KMS-11 (cell line): ENCODE measurements around the gene MYRF.

Experiments used
- H2AFZ ChIP-seq: fragments of 200-600 bp; sonication (generic); 2 replicates; pipeline ENCODE4 v1.6.1; 2016; ENCODE audit warnings: antibody characterized with exemption, mixed run types, low read depth
- H3K27ac ChIP-seq: fragments of 200-600 bp; sonication (generic); 2 replicates; pipeline ENCODE4 v1.6.1; 2016; ENCODE audit warnings: mild to moderate bottlenecking, mixed run types
- H3K27me3 ChIP-seq: fragments of 200-600 bp; sonication (generic); 2 replicates; pipeline ENCODE4 v1.6.1; 2017; ENCODE audit warnings: mild to moderate bottlenecking, low read depth, mixed run types, moderate library complexity; ENCODE audit not compliant: insufficient read depth
- H3K36me3 ChIP-seq: fragments of 200-600 bp; sonication (generic); 2 replicates; pipeline ENCODE4 v1.6.1; 2017; ENCODE audit warnings: mild to moderate bottlenecking, mixed run types; ENCODE audit not compliant: insufficient read depth
- H3K4me1 ChIP-seq: fragments of 200-600 bp; sonication (generic); 2 replicates; pipeline ENCODE4 v1.6.1; 2016; ENCODE audit warnings: mild to moderate bottlenecking, low read depth, mixed run types; ENCODE audit not compliant: poor library complexity, severe bottlenecking
- H3K4me2 ChIP-seq: fragments of 200-600 bp; sonication (generic); 2 replicates; pipeline ENCODE4 v1.7.0; 2016; ENCODE audit warnings: mild to moderate bottlenecking, mixed run types
- H3K4me3 ChIP-seq: fragments of 200-600 bp; sonication (generic); IDR thresholded peaks from 2 replicates; pipeline ENCODE4 v1.6.1; 2017; ENCODE audit warnings: low read depth, low read length, mixed read lengths; ENCODE audit not compliant: insufficient read depth
- H3K79me2 ChIP-seq: fragments of 200-600 bp; sonication (generic); 2 replicates; pipeline ENCODE4 v1.6.1; 2016; ENCODE audit warnings: low read depth, mixed run types; ENCODE audit not compliant: insufficient read depth
- H3K9ac ChIP-seq: fragments of 200-600 bp; sonication (generic); 2 replicates; pipeline ENCODE4 v1.6.1; 2016; ENCODE audit warnings: mild to moderate bottlenecking, mixed run types
- H4K20me1 ChIP-seq: fragments of 200-600 bp; sonication (generic); 2 replicates; pipeline ENCODE4 v1.6.1; 2016; ENCODE audit warnings: mild to moderate bottlenecking, mixed run types; ENCODE audit not compliant: insufficient read depth
- TF ChIP-seq, protein P1 (sequence below): fragments of 200-600 bp; sonication (generic); conservative IDR thresholded peaks from 2 replicates; pipeline ENCODE4 v1.6.1; 2017; ENCODE audit warnings: low read depth, mild to moderate bottlenecking, antibody characterized with exemption, low read length, moderate library complexity, mixed read lengths

MYRF gene

DNA sequence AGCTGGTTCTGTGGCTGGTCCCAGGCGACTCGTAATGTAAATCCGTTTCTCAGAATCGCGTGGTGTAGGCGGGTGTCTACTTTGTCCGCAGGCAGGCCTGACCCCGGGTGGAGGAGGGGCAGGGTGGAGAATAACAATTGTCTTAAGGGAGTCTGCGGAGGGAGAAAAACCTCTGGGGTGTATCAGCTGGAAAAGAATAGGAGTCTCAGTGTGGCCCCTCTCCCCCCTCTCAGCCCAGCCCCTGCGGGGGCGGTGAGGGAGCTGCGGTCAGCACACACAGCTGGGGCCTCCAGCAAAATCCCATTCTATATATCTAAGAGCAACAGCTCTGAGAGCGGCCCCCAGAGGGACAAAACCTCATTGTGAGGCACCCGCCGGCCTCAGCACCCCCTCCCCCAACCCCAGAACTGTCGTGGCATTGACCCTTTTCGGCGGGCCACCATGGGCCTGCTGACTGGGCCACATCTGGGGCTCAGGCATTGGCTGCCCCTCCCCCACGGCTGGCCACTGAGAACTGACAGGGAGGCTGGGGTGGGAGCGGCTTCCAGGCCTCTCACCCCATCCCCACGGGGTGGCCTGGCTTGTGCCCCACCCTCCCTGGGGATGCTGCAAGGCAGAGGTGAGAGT lies 2.7 kb upstream of the MYRF start:
- TF ChIP-seq, protein P1, sequence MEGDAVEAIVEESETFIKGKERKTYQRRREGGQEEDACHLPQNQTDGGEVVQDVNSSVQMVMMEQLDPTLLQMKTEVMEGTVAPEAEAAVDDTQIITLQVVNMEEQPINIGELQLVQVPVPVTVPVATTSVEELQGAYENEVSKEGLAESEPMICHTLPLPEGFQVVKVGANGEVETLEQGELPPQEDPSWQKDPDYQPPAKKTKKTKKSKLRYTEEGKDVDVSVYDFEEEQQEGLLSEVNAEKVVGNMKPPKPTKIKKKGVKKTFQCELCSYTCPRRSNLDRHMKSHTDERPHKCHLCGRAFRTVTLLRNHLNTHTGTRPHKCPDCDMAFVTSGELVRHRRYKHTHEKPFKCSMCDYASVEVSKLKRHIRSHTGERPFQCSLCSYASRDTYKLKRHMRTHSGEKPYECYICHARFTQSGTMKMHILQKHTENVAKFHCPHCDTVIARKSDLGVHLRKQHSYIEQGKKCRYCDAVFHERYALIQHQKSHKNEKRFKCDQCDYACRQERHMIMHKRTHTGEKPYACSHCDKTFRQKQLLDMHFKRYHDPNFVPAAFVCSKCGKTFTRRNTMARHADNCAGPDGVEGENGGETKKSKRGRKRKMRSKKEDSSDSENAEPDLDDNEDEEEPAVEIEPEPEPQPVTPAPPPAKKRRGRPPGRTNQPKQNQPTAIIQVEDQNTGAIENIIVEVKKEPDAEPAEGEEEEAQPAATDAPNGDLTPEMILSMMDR: no peak
- Histone ChIP-seq H3K4me1 (no peaks in the 10 kb centered on the region), H3K4me2 (no peak overlapping the region), H4K20me1 (no peaks in the 10 kb centered on the region), H3K4me3 (no peak overlapping the region), H3K9ac (no peak overlapping the region), H3K27ac (no peak overlapping the region), H3K27me3 (peaks cover 17% of the 10 kb centered on the region; the same call in 1 of the 2 replicates), H3K36me3 (no peaks in the 10 kb centered on the region), H2AFZ (no peak overlapping the region), H3K79me2 (no peaks in the 10 kb centered on the region)

DNA sequence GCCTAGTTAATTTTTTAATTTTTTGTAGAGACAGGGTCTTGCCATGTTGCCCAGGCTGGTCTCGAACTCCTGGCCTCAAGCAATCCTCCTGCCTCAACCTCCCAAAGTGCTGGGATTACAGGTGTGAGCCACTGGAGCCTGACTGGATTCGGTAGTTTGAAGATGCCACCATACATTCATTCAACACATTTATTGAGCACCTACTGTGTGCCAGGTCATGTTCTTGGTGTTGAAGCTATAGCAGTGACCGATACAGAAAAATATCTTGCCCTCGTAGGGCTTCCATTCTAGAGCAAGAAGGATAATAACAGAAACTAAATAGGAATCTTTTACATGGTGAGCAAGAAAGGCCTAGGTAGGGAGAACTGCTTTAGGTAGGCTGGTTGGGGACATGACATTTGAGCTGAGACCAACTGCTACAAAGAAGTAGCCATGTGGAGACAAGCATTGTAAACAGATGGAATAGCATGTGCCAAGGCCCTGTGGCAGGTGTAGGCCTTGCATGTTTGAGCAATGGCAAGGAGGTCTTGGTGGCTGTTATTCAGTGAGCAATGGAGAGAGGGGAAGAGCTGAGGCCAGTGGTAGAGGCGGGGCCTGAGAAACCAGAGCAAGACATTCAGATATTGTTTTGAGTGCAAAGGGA lies 1.7 kb upstream of the MYRF start:
- Histone ChIP-seq H4K20me1 (no peaks in the 10 kb centered on the region), H3K4me1 (no peaks in the 10 kb centered on the region), H3K27me3 (peaks cover 17% of the 10 kb centered on the region; the same call in 1 of the 2 replicates), H3K36me3 (no peaks in the 10 kb centered on the region), H3K4me3 (no peak overlapping the region), H3K27ac (no peak overlapping the region), H3K4me2 (no peak overlapping the region), H2AFZ (no peak overlapping the region), H3K9ac (no peak overlapping the region), H3K79me2 (no peaks in the 10 kb centered on the region)
- TF ChIP-seq, protein P1: no peak

DNA sequence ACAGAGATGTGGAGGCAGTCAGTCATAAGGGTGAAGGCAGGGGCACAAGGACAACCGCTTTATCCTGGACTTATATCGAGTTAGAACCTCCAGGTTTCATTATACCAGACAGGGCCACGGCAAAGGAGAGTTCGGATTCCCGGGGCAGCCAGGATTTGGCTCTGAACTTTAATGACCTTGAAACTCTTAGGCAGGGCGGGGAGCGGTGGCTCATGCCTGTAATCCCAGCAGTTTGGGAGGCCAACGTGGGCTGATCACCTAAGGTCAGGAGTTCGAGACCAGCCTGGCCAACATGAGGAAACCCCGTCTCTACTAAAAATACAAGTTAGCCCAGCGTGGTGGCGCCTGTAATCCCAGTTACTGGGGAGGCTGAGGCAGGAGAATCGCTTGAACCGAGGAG lies 1.1 kb upstream of the MYRF start:
- H3K27ac ChIP-seq: no peak overlapping the region
- H3K27me3 ChIP-seq: peaks cover 17% of the 10 kb centered on the region; the same call in 1 of the 2 replicates
- TF ChIP-seq, protein P1: no peak
- no peak overlapping the region for H3K4me2 ChIP-seq
- H2AFZ ChIP-seq: no peak overlapping the region
- H3K4me3 ChIP-seq: no peak overlapping the region
- no peaks in the 10 kb centered on the region for H3K79me2 ChIP-seq
- no peaks in the 10 kb centered on the region for H3K36me3 ChIP-seq
- H4K20me1 ChIP-seq: no peaks in the 10 kb centered on the region
- H3K4me1 ChIP-seq: peaks cover 1% of the 10 kb centered on the region
- H3K9ac ChIP-seq: no peak overlapping the region

DNA sequence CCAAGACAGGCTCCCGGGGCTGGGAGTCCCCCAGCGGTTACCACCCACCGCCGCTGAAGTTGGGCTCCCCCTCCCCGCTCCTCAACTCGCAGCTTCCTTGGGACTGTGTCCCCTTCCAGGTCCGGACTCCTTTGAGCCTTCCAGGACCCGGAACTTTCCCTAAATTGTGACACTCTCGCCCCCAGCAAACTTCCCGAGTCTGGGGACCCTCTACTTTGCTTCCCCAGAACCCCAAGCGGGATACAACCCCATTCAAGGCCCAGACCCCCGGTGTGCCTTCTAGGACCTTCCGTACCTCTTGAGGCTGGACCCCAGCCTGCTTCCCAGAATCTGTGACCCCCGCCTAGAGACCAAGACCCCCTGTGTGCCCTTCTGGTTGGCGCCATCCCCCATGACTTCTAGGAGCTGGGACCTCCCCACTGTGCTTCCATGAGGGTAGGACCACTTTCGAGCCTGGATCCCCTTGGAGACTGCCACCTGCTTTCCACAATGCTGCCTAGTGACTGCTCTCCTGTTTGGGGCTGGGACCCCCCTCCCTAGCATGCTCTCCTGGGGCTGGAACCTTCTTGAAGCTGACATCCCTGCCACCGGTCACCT lies 587 bp downstream of the MYRF start:
- no peak overlapping the region for H3K9ac ChIP-seq
- H3K79me2 ChIP-seq: no peaks in the 10 kb centered on the region
- no peaks in the 10 kb centered on the region for H3K36me3 ChIP-seq
- H3K4me3 ChIP-seq: no peak overlapping the region
- peaks cover 17% of the 10 kb centered on the region; the same call in 1 of the 2 replicates for H3K27me3 ChIP-seq
- TF ChIP-seq, protein P1: no peak
- H3K4me1 ChIP-seq: peaks cover 8% of the 10 kb centered on the region
- H4K20me1 ChIP-seq: no peaks in the 10 kb centered on the region
- peak overlapping the region; percentile 30; the same call in 1 of the 2 replicates for H2AFZ ChIP-seq
- H3K27ac ChIP-seq: no peak overlapping the region
- peak overlapping the region; percentile 42; the same call in 1 of the 2 replicates for H3K4me2 ChIP-seq
